GM12872 (cell line): ENCODE data around the gene TRMT10C.

Experiments
- CTCF ChIP-seq: IDR thresholded peaks from 3 replicates; pipeline ENCODE4 v1.5.1; 2011; ENCODE audit warnings: low read depth, mild to moderate bottlenecking, low read length, moderate library complexity; ENCODE audit not compliant: insufficient read depth

The TRMT10C gene

GRCh38 chr3:101535221-101535620 lies 26.4 kb upstream of the TRMT10C start:
- no peak for TF ChIP-seq CTCF

- TF ChIP-seq CTCF, result no peak
Observed at GRCh38 chr3:101536266-101536665, 25.4 kb upstream of the TRMT10C start.

GRCh38 chr3:101542957-101543356 lies 18.7 kb upstream of the TRMT10C start:
- no peak for TF ChIP-seq CTCF

- TF ChIP-seq CTCF, result no peak
Observed at GRCh38 chr3:101544161-101544850, 17.4 kb upstream of the TRMT10C start.

- TF ChIP-seq CTCF, result no peak
Observed at GRCh38 chr3:101548527-101549105, 13.1 kb upstream of the TRMT10C start.

- TF ChIP-seq CTCF, result no peak
Observed at GRCh38 chr3:101549473-101549872, 12.2 kb upstream of the TRMT10C start.

- no peak for TF ChIP-seq CTCF
Observed at GRCh38 chr3:101556064-101556463, 5.6 kb upstream of the TRMT10C start.
